GM23338 (cell line): Measurements from ENCODE around the gene GLRX. TPM values are rescaled to one million over a fixed set of nuclear protein-coding genes. Genes with fewer than 3 reads are reported as not detected.

Experiments used
- ATAC-seq: fragments of 200-7000 bp; cut with Tn5 transposase; 3 replicates; pipeline ENCODE4 v1.9.1; 2020
- DNase-seq: peaks from one replicate; pipeline ENCODE4 v3.0.0-alpha.2; 2015; ENCODE audit warnings: low spot score
- H2AFZ ChIP-seq: fragments of 200-600 bp; sonication (generic); 2 replicates; pipeline ENCODE4 v1.8.0; 2016; ENCODE audit warnings: antibody characterized with exemption, mild to moderate bottlenecking, moderate library complexity
- H3F3A ChIP-seq: fragments of 200-600 bp; sonication (generic); replicated peaks from 2 replicates; pipeline ENCODE4 v1.8.0; 2017; ENCODE audit warnings: antibody characterized with exemption, mixed run types, low read depth
- H3K27ac ChIP-seq: fragments of 200-600 bp; sonication (generic); 2 replicates; pipeline ENCODE4 v1.6.1; 2016; ENCODE audit warnings: low read depth
- H3K27me3 ChIP-seq: fragments of 200-600 bp; sonication (generic); 2 replicates; pipeline ENCODE4 v1.8.0; 2016; ENCODE audit warnings: mild to moderate bottlenecking, mixed run types, moderate library complexity; ENCODE audit not compliant: insufficient read depth
- H3K36me3 ChIP-seq: fragments of 200-600 bp; sonication (generic); 2 replicates; pipeline ENCODE4 v1.8.0; 2016; ENCODE audit warnings: mild to moderate bottlenecking; ENCODE audit not compliant: insufficient read depth
- H3K4me1 ChIP-seq: fragments of 200-600 bp; sonication (generic); 2 replicates; pipeline ENCODE4 v1.8.0; 2016; ENCODE audit warnings: mild to moderate bottlenecking, moderate library complexity; ENCODE audit not compliant: insufficient read depth
- H3K4me2 ChIP-seq: fragments of 200-600 bp; sonication (generic); 2 replicates; pipeline ENCODE4 v1.7.1; 2017; ENCODE audit warnings: mixed run types
- H3K4me3 ChIP-seq: fragments of 200-600 bp; sonication (generic); 2 replicates; pipeline ENCODE4 v1.6.1; 2016; ENCODE audit warnings: mixed run types
- H3K79me2 ChIP-seq: fragments of 200-600 bp; sonication (generic); replicated peaks from 2 replicates; pipeline ENCODE4 v1.8.0; 2017; ENCODE audit warnings: mild to moderate bottlenecking; ENCODE audit not compliant: insufficient read depth
- H3K9me2 ChIP-seq: fragments of 200-600 bp; sonication (generic); 2 replicates; pipeline ENCODE4 v1.8.0; 2017; ENCODE audit not compliant: insufficient read depth
- H4K20me1 ChIP-seq: fragments of 200-600 bp; sonication (generic); replicated peaks from 2 replicates; pipeline ENCODE4 v1.8.0; 2017; ENCODE audit warnings: mild to moderate bottlenecking; ENCODE audit not compliant: insufficient read depth
- H3K27ac Mint-ChIP-seq: 2 replicates; pipeline ENCODE4 v1.8.0; 2020; ENCODE audit warnings: inconsistent platforms, mild to moderate bottlenecking, moderate library complexity, mixed read lengths
- H3K27me3 Mint-ChIP-seq: 3 replicates; pipeline ENCODE4 v1.8.0; 2022; ENCODE audit warnings: low read depth, mild to moderate bottlenecking, moderate library complexity, mixed read lengths, inconsistent platforms; ENCODE audit not compliant: insufficient read depth, poor library complexity
- H3K36me3 Mint-ChIP-seq: 3 replicates; pipeline ENCODE4 v1.8.0; 2021; ENCODE audit warnings: low read depth, mild to moderate bottlenecking, inconsistent platforms, moderate library complexity, mixed read lengths
- H3K4me1 Mint-ChIP-seq: 3 replicates; pipeline ENCODE4 v1.8.0; 2020; ENCODE audit warnings: mild to moderate bottlenecking, inconsistent platforms, mixed read lengths
- H3K4me3 Mint-ChIP-seq: 3 replicates; pipeline ENCODE4 v1.8.0; 2021; ENCODE audit warnings: moderate library complexity, mild to moderate bottlenecking, inconsistent platforms, mixed read lengths
- H3K9me3 Mint-ChIP-seq: 3 replicates; pipeline ENCODE4 v1.8.0; 2020; ENCODE audit warnings: moderate library complexity, mild to moderate bottlenecking, inconsistent platforms, mixed read lengths
- CREB1 ChIP-seq: fragments of 250-450 bp; sonication (Bioruptor Pico); IDR thresholded peaks from 2 replicates; pipeline ENCODE4 v1.5.0; 2020; ENCODE audit warnings: low read depth, mild to moderate bottlenecking, moderate library complexity
- CTCF ChIP-seq, 2 experiments: fragments of 200-600 bp in 1 of 2; sonication (generic) in 1 of 2; conservative IDR thresholded peaks; 2 replicates each; pipeline versions ENCODE4 v1.5.1 to v1.6.1; 2016 to 2017; ENCODE audit warnings: antibody characterized with exemption in 2 of 2, low read depth in 2 of 2, mild to moderate bottlenecking in 2 of 2, moderate library complexity in 1 of 2
- ETS1 ChIP-seq: IDR thresholded peaks from 2 replicates; pipeline ENCODE4 v1.6.1; 2016; ENCODE audit warnings: antibody characterized with exemption
- EZH2 ChIP-seq: fragments of 200-600 bp; sonication (generic); IDR thresholded peaks from one replicate; pipeline ENCODE4 v1.8.0; 2017; ENCODE audit warnings: antibody characterized with exemption, mild to moderate bottlenecking, low read depth; ENCODE audit not compliant: unreplicated experiment
- EZH2phosphoT487 ChIP-seq: fragments of 200-600 bp; sonication (generic); IDR thresholded peaks from one replicate; pipeline ENCODE4 v1.8.1; 2018; ENCODE audit warnings: antibody characterized with exemption; ENCODE audit not compliant: unreplicated experiment
- JUNB ChIP-seq: IDR thresholded peaks from one replicate; pipeline ENCODE4 v1.6.1; 2016; ENCODE audit warnings: antibody characterized with exemption; ENCODE audit not compliant: unreplicated experiment
- NANOG ChIP-seq: IDR thresholded peaks from 2 replicates; pipeline ENCODE4 v1.6.1; 2016; ENCODE audit warnings: antibody characterized with exemption, borderline replicate concordance
- POLR2AphosphoS5 ChIP-seq: IDR thresholded peaks from 2 replicates; pipeline ENCODE4 v1.6.1; 2016; ENCODE audit warnings: antibody characterized with exemption, low read depth
- REST ChIP-seq: IDR thresholded peaks from one replicate; pipeline ENCODE4 v1.6.1; 2018; ENCODE audit warnings: antibody characterized with exemption; ENCODE audit not compliant: unreplicated experiment
- STAT1 ChIP-seq: IDR thresholded peaks from one replicate; pipeline ENCODE4 v1.6.1; 2016; ENCODE audit warnings: antibody characterized with exemption; ENCODE audit not compliant: unreplicated experiment
- ZNF114 ChIP-seq: fragments of 250-450 bp; sonication (Bioruptor Pico); IDR thresholded peaks from 2 replicates; pipeline ENCODE4 v1.5.0; 2020; ENCODE audit warnings: mild to moderate bottlenecking, moderate library complexity
- ZNF331 ChIP-seq: fragments of 250-450 bp; sonication (Bioruptor Pico); IDR thresholded peaks from 2 replicates; pipeline ENCODE4 v1.5.0; 2020; ENCODE audit warnings: low read depth, mild to moderate bottlenecking, moderate library complexity
- ZNF462 ChIP-seq: fragments of 250-450 bp; sonication (Bioruptor Pico); IDR thresholded peaks from 2 replicates; pipeline ENCODE4 v1.5.0; 2020; ENCODE audit warnings: mild to moderate bottlenecking, moderate library complexity
- polyA plus RNA-seq: library from polyadenylated mRNA; unstranded; fragments of >200 nt; fragmentation: Nextera tagmentation; extraction: Ambion mirVana; gene quantifications from 2 replicates; pipeline ENCODE4 v1.2.1, GENCODE V29; 2016
- total RNA-seq: library from RNA; depleted of rRNA; stranded (reverse); fragments of >200 nt; shearing (Covaris generic); gene quantifications from 2 replicates; pipeline ENCODE4 v1.2.3, GENCODE V29; 2014

GLRX gene
- total and polyA plus RNA-seq, 2 experiments from 2014 or later: 9.5 to 42.2 TPM

GRCh38 chr5:95798048-95798447 is 24.5 kb downstream of the GLRX start:
- Mint-ChIP-seq H3K36me3 (no peaks in the 10 kb centered on the region; the same call in 1 of the 3 replicates), H3K9me3 (0 out of 3 replicates have a peak, but pooled peaks cover 3% of the 10 kb centered on the region), H3K4me3 (no peak overlapping the region), H3K4me1 (no peaks in the 10 kb centered on the region), H3K27me3 (peaks cover 1% of the 10 kb centered on the region), H3K27ac (no peak overlapping the region)
- DNase-seq: no peak
- Histone ChIP-seq H4K20me1 (no peaks in the 10 kb centered on the region), H3F3A (no peaks in the 10 kb centered on the region), H3K9me2 (no peaks in the 10 kb centered on the region; the same call in 1 of the 2 replicates), H2AFZ (no peak overlapping the region), H3K27ac (no peak overlapping the region), H3K27me3 (no peaks in the 10 kb centered on the region), H3K36me3 (no peaks in the 10 kb centered on the region), H3K4me2 (no peak overlapping the region), H3K4me3 (no peak overlapping the region), H3K4me1 (no peaks in the 10 kb centered on the region), H3K79me2 (no peaks in the 10 kb centered on the region)
- TF ChIP-seq ETS1 (no peak), ZNF331 (no peak), EZH2phosphoT487 (no peak), REST (no peak), STAT1 (no peak), ZNF114 (CRISPR knock-in tag) (no peak), JUNB (no peak), ZNF462 (no peak), NANOG (no peak), EZH2 (no peak), POLR2AphosphoS5 (no peak), CTCF (conservative IDR thresholded peaks at IDR 0.05; ENCODE audit: low read depth in 2 of 2) (no peak), CREB1 (no peak)
- no peak for ATAC-seq
